HG03558 (cell line): Measurements from ENCODE around the gene MYO9A.
"Not testable (repeated sequence)": the region's sequence is repeated elsewhere in the genome, so short reads cannot be mapped to it uniquely, and the experiment has no call there.

Source experiments
- ATAC-seq: cut with Tn5 transposase; IDR thresholded peaks from one replicate; pipeline ENCODE4 v1.9.1; 2021; ENCODE audit warnings: moderate number of reproducible peaks; ENCODE audit not compliant: unreplicated experiment; ENCODE audit errors: extremely low read depth

The MYO9A gene

GRCh38 chr15:72139667-72140066 lies 21.7 kb upstream of the MYO9A start:
- ATAC-seq, result no peak

- ATAC-seq, result no peak
These were observed 18.5 kb upstream of the MYO9A start for GRCh38 chr15:72136170-72137051.

GRCh38 chr15:72135719-72136118 lies 17.8 kb upstream of the MYO9A start:
- no peak for ATAC-seq

- ATAC-seq, result no peak
These were observed 15.3 kb upstream of the MYO9A start for GRCh38 chr15:72133211-72133610.

GRCh38 chr15:72131922-72132321 lies 14.0 kb upstream of the MYO9A start:
- ATAC-seq, result no peak

GRCh38 chr15:72130272-72130671 lies 12.3 kb upstream of the MYO9A start:
- no peak for ATAC-seq

GRCh38 chr15:72128359-72128758 lies 10.4 kb upstream of the MYO9A start:
- no peak for ATAC-seq

GRCh38 chr15:72127724-72128322 lies 9.9 kb upstream of the MYO9A start:
- ATAC-seq, result no peak

GRCh38 chr15:72124218-72124617 lies 6.3 kb upstream of the MYO9A start:
- ATAC-seq, result no peak

GRCh38 chr15:72117486-72118016 lies 399 bp downstream of the MYO9A start:
- peak; percentile 27 for ATAC-seq

GRCh38 chr15:72116731-72117485 lies 1.0 kb downstream of the MYO9A start:
- ATAC-seq, result no peak

- no peak for ATAC-seq
These were observed 4.5 kb downstream of the MYO9A start for GRCh38 chr15:72113347-72114031.

- ATAC-seq, result no peak
These were observed 5.1 kb downstream of the MYO9A start for GRCh38 chr15:72112805-72113204.

GRCh38 chr15:72112116-72112515 lies 5.8 kb downstream of the MYO9A start:
- no peak for ATAC-seq

- no peak for ATAC-seq
These were observed 7.6 kb downstream of the MYO9A start for GRCh38 chr15:72110355-72110754.

GRCh38 chr15:72106068-72106467 lies 11.9 kb downstream of the MYO9A start:
- no peak for ATAC-seq

GRCh38 chr15:72105111-72105510 lies 12.8 kb downstream of the MYO9A start:
- ATAC-seq, result no peak

GRCh38 chr15:72100551-72100950 lies 17.4 kb downstream of the MYO9A start:
- not testable (repeated sequence) for ATAC-seq

GRCh38 chr15:72099155-72099554 lies 18.8 kb downstream of the MYO9A start:
- ATAC-seq, result no peak

GRCh38 chr15:72098040-72098439 lies 19.9 kb downstream of the MYO9A start:
- ATAC-seq, result no peak
